ENCODE results near the gene TNFRSF4. TPM values are rescaled to one million over a fixed set of nuclear protein-coding genes. Genes with fewer than 3 reads are reported as not detected.

The TNFRSF4 gene
- total and polyA plus RNA-seq, 4 donors, result 1.0 to 3.5 (median 1.6) TPM; not detected in 1

GRCh38 chr1:1225238-1225845, 11.4 kb upstream of the TNFRSF4 start:
- ATAC-seq (ENCODE audit: low FRiP score) (no peak), DNase-seq (no peak)
- peaks cover 0 to 13% of the 10 kb centered on the region in 2 donors for H3K36me3 ChIP-seq (ENCODE audit: control insufficient read depth in 1 of 2, insufficient read depth in 2 of 2, low read length in 1 of 2)
- intact Hi-C loops (cut with DNase I), result no loop called here
- H3K27ac ChIP-seq (ENCODE audit: low read depth in 1 of 2, low read length in 2 of 2), result no peak overlapping the region
- H3K4me1 ChIP-seq (ENCODE audit: control insufficient read depth in 1 of 2, insufficient read depth in 2 of 2, low read length in 2 of 2), result no peaks in the 10 kb centered on the region
- 86 to 89% methylated on average over 33 to 34 of the region's 34 CpGs for WGBS, 2 donors
- H3K27me3 ChIP-seq (ENCODE audit: control insufficient read depth in 1 of 2, insufficient read depth in 2 of 2, low read length in 1 of 2), result no peaks in the 10 kb centered on the region
- H3K4me3 ChIP-seq (ENCODE audit: low read length in 2 of 2), result no peak overlapping the region
- no peaks in the 10 kb centered on the region for H3K9me3 ChIP-seq (ENCODE audit: control insufficient read depth, low read length)

GRCh38 chr1:1223891-1224290, 9.9 kb upstream of the TNFRSF4 start:
- no peaks in the 10 kb centered on the region for H3K4me1 ChIP-seq (ENCODE audit: control insufficient read depth in 1 of 2, insufficient read depth in 2 of 2, low read length in 2 of 2)
- H3K4me3 ChIP-seq (ENCODE audit: low read length in 2 of 2), result no peak overlapping the region
- intact Hi-C loops (cut with DNase I), result no loop called here
- DNase-seq (no peak), ATAC-seq (ENCODE audit: low FRiP score) (no peak)
- H3K27me3 ChIP-seq (ENCODE audit: control insufficient read depth in 1 of 2, insufficient read depth in 2 of 2, low read length in 1 of 2), result no peaks in the 10 kb centered on the region
- no peak overlapping the region for H3K27ac ChIP-seq (ENCODE audit: low read depth in 1 of 2, low read length in 2 of 2)
- 92 to 93% methylated on average over 20 to 21 of the region's 21 CpGs for WGBS, 2 donors
- no peaks in the 10 kb centered on the region for H3K9me3 ChIP-seq (ENCODE audit: control insufficient read depth, low read length)
- H3K36me3 ChIP-seq (ENCODE audit: control insufficient read depth in 1 of 2, insufficient read depth in 2 of 2, low read length in 1 of 2), result peaks cover 0 to 13% of the 10 kb centered on the region in 2 donors

GRCh38 chr1:1223321-1223720, 9.4 kb upstream of the TNFRSF4 start:
- no peak for ATAC-seq (ENCODE audit: low FRiP score)
- 91 to 95% methylated on average over 15 of the region's 15 CpGs for WGBS, 2 donors

GRCh38 chr1:1222575-1223225, 8.7 kb upstream of the TNFRSF4 start:
- Histone ChIP-seq H3K4me3 (ENCODE audit: low read length in 2 of 2) (no peak overlapping the region), H3K27me3 (ENCODE audit: control insufficient read depth in 1 of 2, insufficient read depth in 2 of 2, low read length in 1 of 2) (no peaks in the 10 kb centered on the region), H3K36me3 (ENCODE audit: control insufficient read depth in 1 of 2, insufficient read depth in 2 of 2, low read length in 1 of 2) (peaks cover 0 to 14% of the 10 kb centered on the region in 2 donors), H3K9me3 (ENCODE audit: control insufficient read depth, low read length) (no peaks in the 10 kb centered on the region), H3K27ac (ENCODE audit: low read depth in 1 of 2, low read length in 2 of 2) (no peak overlapping the region), H3K4me1 (ENCODE audit: control insufficient read depth in 1 of 2, insufficient read depth in 2 of 2, low read length in 2 of 2) (no peaks in the 10 kb centered on the region)
- DNase-seq (no peak), ATAC-seq (ENCODE audit: low FRiP score) (no peak)
- intact Hi-C loops (cut with DNase I), result no loop called here
- 92 to 95% methylated on average over 44 of the region's 44 CpGs for WGBS, 2 donors

More at GRCh38 chr1:1223321-1223720, 9.4 kb upstream of the TNFRSF4 start:
- Histone ChIP-seq H3K4me3 (ENCODE audit: low read length in 2 of 2) (no peak overlapping the region), H3K27ac (ENCODE audit: low read depth in 1 of 2, low read length in 2 of 2) (no peak overlapping the region), H3K27me3 (ENCODE audit: control insufficient read depth in 1 of 2, insufficient read depth in 2 of 2, low read length in 1 of 2) (no peaks in the 10 kb centered on the region), H3K9me3 (ENCODE audit: control insufficient read depth, low read length) (no peaks in the 10 kb centered on the region), H3K36me3 (ENCODE audit: control insufficient read depth in 1 of 2, insufficient read depth in 2 of 2, low read length in 1 of 2) (peaks cover 0 to 13% of the 10 kb centered on the region in 2 donors), H3K4me1 (ENCODE audit: control insufficient read depth in 1 of 2, insufficient read depth in 2 of 2, low read length in 2 of 2) (no peaks in the 10 kb centered on the region)
- intact Hi-C loops (cut with DNase I), result no loop called here
- no peak for DNase-seq

GRCh38 chr1:1221887-1222574, 8.1 kb upstream of the TNFRSF4 start:
- Histone ChIP-seq H3K9me3 (ENCODE audit: control insufficient read depth, low read length) (no peaks in the 10 kb centered on the region), H3K36me3 (ENCODE audit: control insufficient read depth in 1 of 2, insufficient read depth in 2 of 2, low read length in 1 of 2) (peaks cover 0 to 12% of the 10 kb centered on the region in 2 donors), H3K4me3 (ENCODE audit: low read length in 2 of 2) (no peak overlapping the region), H3K4me1 (ENCODE audit: control insufficient read depth in 1 of 2, insufficient read depth in 2 of 2, low read length in 2 of 2) (no peaks in the 10 kb centered on the region), H3K27me3 (ENCODE audit: control insufficient read depth in 1 of 2, insufficient read depth in 2 of 2, low read length in 1 of 2) (no peaks in the 10 kb centered on the region), H3K27ac (ENCODE audit: low read depth in 1 of 2, low read length in 2 of 2) (no peak overlapping the region)
- WGBS, 2 donors, result 84 to 91% methylated on average over 30 of the region's 30 CpGs
- ATAC-seq (ENCODE audit: low FRiP score) (no peak), DNase-seq (no peak)
- intact Hi-C loops (cut with DNase I), result no loop called here

GRCh38 chr1:1220197-1220596, 6.2 kb upstream of the TNFRSF4 start:
- 86 to 90% methylated on average over 24 of the region's 24 CpGs for WGBS, 2 donors
- ATAC-seq (ENCODE audit: low FRiP score) (no peak), DNase-seq (no peak)
- Histone ChIP-seq H3K4me3 (ENCODE audit: low read length in 2 of 2) (no peak overlapping the region), H3K27ac (ENCODE audit: low read depth in 1 of 2, low read length in 2 of 2) (no peak overlapping the region), H3K27me3 (ENCODE audit: control insufficient read depth in 1 of 2, insufficient read depth in 2 of 2, low read length in 1 of 2) (no peaks in the 10 kb centered on the region), H3K9me3 (ENCODE audit: control insufficient read depth, low read length) (no peaks in the 10 kb centered on the region), H3K4me1 (ENCODE audit: control insufficient read depth in 1 of 2, insufficient read depth in 2 of 2, low read length in 2 of 2) (no peaks in the 10 kb centered on the region), H3K36me3 (ENCODE audit: control insufficient read depth in 1 of 2, insufficient read depth in 2 of 2, low read length in 1 of 2) (peaks cover 0 to 12% of the 10 kb centered on the region in 2 donors)
- intact Hi-C loops (cut with DNase I), result no loop called here

- H3K4me1 ChIP-seq (ENCODE audit: control insufficient read depth in 1 of 2, insufficient read depth in 2 of 2, low read length in 2 of 2), result no peaks in the 10 kb centered on the region
- H3K36me3 ChIP-seq (ENCODE audit: control insufficient read depth in 1 of 2, insufficient read depth in 2 of 2, low read length in 1 of 2), result peaks cover 0 to 12% of the 10 kb centered on the region in 2 donors
- H3K4me3 ChIP-seq (ENCODE audit: low read length in 2 of 2), result no peak overlapping the region
- WGBS, 2 donors, result 95 to 96% methylated on average over 18 to 20 of the region's 20 CpGs
- no peaks in the 10 kb centered on the region for H3K27me3 ChIP-seq (ENCODE audit: control insufficient read depth in 1 of 2, insufficient read depth in 2 of 2, low read length in 1 of 2)
- intact Hi-C loops (cut with DNase I), result no loop called here
- DNase-seq, result no peak
- ATAC-seq (ENCODE audit: low FRiP score), result no peak
- H3K27ac ChIP-seq (ENCODE audit: low read depth in 1 of 2, low read length in 2 of 2), result no peak overlapping the region
- H3K9me3 ChIP-seq (ENCODE audit: control insufficient read depth, low read length), result no peaks in the 10 kb centered on the region
Observed at GRCh38 chr1:1219341-1219740, 5.4 kb upstream of the TNFRSF4 start.

- DNase-seq (no peak), ATAC-seq (ENCODE audit: low FRiP score) (no peak)
- intact Hi-C loops (cut with DNase I), result no loop called here
- Histone ChIP-seq H3K9me3 (ENCODE audit: control insufficient read depth, low read length) (no peaks in the 10 kb centered on the region), H3K36me3 (ENCODE audit: control insufficient read depth in 1 of 2, insufficient read depth in 2 of 2, low read length in 1 of 2) (peaks cover 0 to 12% of the 10 kb centered on the region in 2 donors), H3K27ac (ENCODE audit: low read depth in 1 of 2, low read length in 2 of 2) (no peak overlapping the region), H3K27me3 (ENCODE audit: control insufficient read depth in 1 of 2, insufficient read depth in 2 of 2, low read length in 1 of 2) (no peaks in the 10 kb centered on the region), H3K4me3 (ENCODE audit: low read length in 2 of 2) (no peak overlapping the region), H3K4me1 (ENCODE audit: control insufficient read depth in 1 of 2, insufficient read depth in 2 of 2, low read length in 2 of 2) (no peaks in the 10 kb centered on the region)
- 94% methylated on average over 36 of the region's 36 CpGs for WGBS, 2 donors
Observed at GRCh38 chr1:1218524-1219200, 4.7 kb upstream of the TNFRSF4 start.

Measured in aorta (tissue), 5 donors.